Fibroblast of peridontal ligament (primary cell): ENCODE measurements around the gene GH1.
A peak's percentile ranks its signal among the peaks of the same experiment; 100 is the strongest.
"Not testable (repeated sequence)": the region's sequence is repeated elsewhere in the genome, so short reads cannot be mapped to it uniquely, and the experiment has no call there.

Source experiments
- DNase-seq: peaks from one replicate; pipeline ENCODE4 v3.0.0-alpha.2; 2010; ENCODE audit errors: extremely low read depth

The GH1 gene

GRCh38 chr17:63918789-63919305 is at the start of gene GH1:
Gene GH1 (minus strand): TSS chr17:63918839. CDS start chr17:63918776, 63 bp downstream.
- DNase-seq, result not testable (repeated sequence)

- no peak for DNase-seq
Measured at GRCh38 chr17:63967953-63968352, 49.3 kb upstream of the GH1 start.

GRCh38 chr17:63966646-63967264 is 48.1 kb upstream of the GH1 start:
- DNase-seq, result no peak

GRCh38 chr17:63963123-63963522 is 44.5 kb upstream of the GH1 start:
- no peak for DNase-seq

GRCh38 chr17:63962298-63962744 is 43.7 kb upstream of the GH1 start:
- no peak for DNase-seq

- peak; percentile 5 for DNase-seq
Measured at GRCh38 chr17:63961355-63962212, 42.9 kb upstream of the GH1 start.

GRCh38 chr17:63960430-63960829 is 41.8 kb upstream of the GH1 start:
- DNase-seq, result no peak

- no peak for DNase-seq
Measured at GRCh38 chr17:63960006-63960405, 41.4 kb upstream of the GH1 start.

GRCh38 chr17:63956296-63956920 is 37.8 kb upstream of the GH1 start:
- peak; percentile 31 for DNase-seq

GRCh38 chr17:63955791-63956190 is 37.2 kb upstream of the GH1 start:
- DNase-seq, result no peak

- no peak for DNase-seq
Measured at GRCh38 chr17:63955232-63955631, 36.6 kb upstream of the GH1 start.

GRCh38 chr17:63954402-63955063 is 35.9 kb upstream of the GH1 start:
- DNase-seq, result no peak

GRCh38 chr17:63950940-63951907 is 32.6 kb upstream of the GH1 start:
- DNase-seq, result no peak

GRCh38 chr17:63949576-63950250 is 31.1 kb upstream of the GH1 start:
- no peak for DNase-seq

- no peak for DNase-seq
Measured at GRCh38 chr17:63948521-63948920, 29.9 kb upstream of the GH1 start.

- DNase-seq, result no peak
Measured at GRCh38 chr17:63947711-63948330, 29.2 kb upstream of the GH1 start.

- DNase-seq, result peak; percentile 16
Measured at GRCh38 chr17:63946440-63947363, 28.1 kb upstream of the GH1 start.

GRCh38 chr17:63945784-63946439 is 27.3 kb upstream of the GH1 start:
- DNase-seq, result no peak
